GM19438 (cell line): Measurements from ENCODE around the gene ALS2CL.

Experiments
- ATAC-seq: cut with Tn5 transposase; IDR thresholded peaks from one replicate; pipeline ENCODE4 v1.9.1; 2021; ENCODE audit warnings: low read depth; ENCODE audit not compliant: unreplicated experiment

ALS2CL gene

GRCh38 chr3:46667061-46667621, 26.3 kb downstream of the ALS2CL start:
- no peak for ATAC-seq

- no peak for ATAC-seq
Measured at GRCh38 chr3:46666453-46666845, 27.0 kb downstream of the ALS2CL start.

- ATAC-seq: no peak
Measured at GRCh38 chr3:46665763-46666452, 27.6 kb downstream of the ALS2CL start.

- no peak for ATAC-seq
Measured at GRCh38 chr3:46664971-46665762, 28.3 kb downstream of the ALS2CL start.

- ATAC-seq: no peak
Measured at GRCh38 chr3:46664188-46664970, 29.1 kb downstream of the ALS2CL start.

GRCh38 chr3:46663591-46664135, 29.8 kb downstream of the ALS2CL start:
- no peak for ATAC-seq

GRCh38 chr3:46662771-46663551, 30.5 kb downstream of the ALS2CL start:
- ATAC-seq: no peak

GRCh38 chr3:46661776-46662766, 31.4 kb downstream of the ALS2CL start:
- no peak for ATAC-seq

GRCh38 chr3:46660543-46661523, 32.6 kb downstream of the ALS2CL start:
- no peak for ATAC-seq

- ATAC-seq: no peak
Measured at GRCh38 chr3:46660003-46660402, 33.5 kb downstream of the ALS2CL start.

- ATAC-seq: no peak
Measured at GRCh38 chr3:46659285-46659684, 34.2 kb downstream of the ALS2CL start.

GRCh38 chr3:46656778-46657556, 36.5 kb downstream of the ALS2CL start:
- no peak for ATAC-seq

GRCh38 chr3:46655271-46655670, 38.2 kb downstream of the ALS2CL start:
- no peak for ATAC-seq

- ATAC-seq: no peak
Measured at GRCh38 chr3:46651084-46651483, 42.4 kb downstream of the ALS2CL start.

- ATAC-seq: no peak
Measured at GRCh38 chr3:46649436-46649835, 44.0 kb downstream of the ALS2CL start.

- no peak for ATAC-seq
Measured at GRCh38 chr3:46648096-46648495, 45.4 kb downstream of the ALS2CL start.

- ATAC-seq: no peak
Measured at GRCh38 chr3:46646700-46647099, 46.8 kb downstream of the ALS2CL start.
